Astrocyte (in vitro differentiated cells and primary cell): ENCODE measurements around the gene FA2H. TPM values are rescaled to one million over a fixed set of nuclear protein-coding genes. Genes with fewer than 3 reads are reported as not detected.

ENCODE experiments used
- DNase-seq: peaks from one replicate; pipeline ENCODE4 v3.0.0-alpha.2; 2010; ENCODE audit warnings: low read depth
- FAIRE-seq: peaks from 2 replicates; lab custom pipeline; 2011; peaks lifted over from hg19 to GRCh38; lab: Jason Lieb, UNC
- H2AFZ ChIP-seq: 2 replicates; pipeline ENCODE4 v1.6.0; 2012; ENCODE audit warnings: low read depth, low read length, inconsistent platforms
- H3K27ac ChIP-seq: 2 replicates; pipeline ENCODE4 v1.5.1; 2011; ENCODE audit warnings: low read depth, low read length, inconsistent platforms
- H3K27me3 ChIP-seq: 2 replicates; pipeline ENCODE4 v1.6.0; 2011; ENCODE audit warnings: low read length, inconsistent platforms; ENCODE audit not compliant: insufficient read depth
- H3K36me3 ChIP-seq: 2 replicates; pipeline ENCODE4 v1.5.1; 2011; ENCODE audit warnings: low read length, inconsistent platforms; ENCODE audit not compliant: insufficient read depth
- H3K4me1 ChIP-seq: 2 replicates; pipeline ENCODE4 v1.5.1; 2011; ENCODE audit warnings: low read length, inconsistent platforms; ENCODE audit not compliant: insufficient read depth
- H3K4me2 ChIP-seq: 2 replicates; pipeline ENCODE4 v1.6.0; 2012; ENCODE audit warnings: low read length, inconsistent platforms
- H3K4me3 ChIP-seq: 2 replicates; pipeline ENCODE4 v1.5.1; 2011; ENCODE audit warnings: low read depth, mild to moderate bottlenecking, low read length, inconsistent platforms; ENCODE audit not compliant: insufficient read depth
- H3K79me2 ChIP-seq: 2 replicates; pipeline ENCODE4 v1.6.0; 2012; ENCODE audit warnings: mild to moderate bottlenecking, low read length, inconsistent platforms; ENCODE audit not compliant: insufficient read depth
- H3K9ac ChIP-seq: 2 replicates; pipeline ENCODE4 v1.6.0; 2012; ENCODE audit warnings: mild to moderate bottlenecking, low read length, inconsistent platforms
- H3K9me3 ChIP-seq: 2 replicates; pipeline ENCODE4 v1.5.1; 2012; ENCODE audit warnings: low read depth, mild to moderate bottlenecking, low read length, inconsistent platforms; ENCODE audit not compliant: insufficient read depth
- H4K20me1 ChIP-seq: 2 replicates; pipeline ENCODE4 v1.6.0; 2012; ENCODE audit warnings: low read length, inconsistent platforms; ENCODE audit not compliant: insufficient read depth
- H3K27ac Mint-ChIP-seq: one replicate; pipeline ENCODE4 v1.8.0; 2021; ENCODE audit warnings: mild to moderate bottlenecking, mixed read lengths; ENCODE audit not compliant: unreplicated experiment
- H3K27me3 Mint-ChIP-seq: one replicate; pipeline ENCODE4 v1.8.0; 2021; ENCODE audit warnings: low read depth, mixed read lengths; ENCODE audit not compliant: unreplicated experiment
- H3K36me3 Mint-ChIP-seq: one replicate; pipeline ENCODE4 v1.8.0; 2021; ENCODE audit warnings: low read depth, mixed read lengths; ENCODE audit not compliant: unreplicated experiment
- H3K4me1 Mint-ChIP-seq: one replicate; pipeline ENCODE4 v1.8.0; 2021; ENCODE audit warnings: low read depth, mixed read lengths; ENCODE audit not compliant: unreplicated experiment
- H3K4me3 Mint-ChIP-seq: one replicate; pipeline ENCODE4 v1.8.0; 2021; ENCODE audit warnings: mild to moderate bottlenecking, moderate library complexity, mixed read lengths; ENCODE audit not compliant: unreplicated experiment
- H3K9me3 Mint-ChIP-seq: one replicate; pipeline ENCODE4 v1.8.0; 2021; ENCODE audit warnings: mild to moderate bottlenecking, mixed read lengths; ENCODE audit not compliant: unreplicated experiment
- CTCF ChIP-seq: IDR thresholded peaks from 2 replicates; pipeline ENCODE4 v1.5.1; 2011; ENCODE audit warnings: low read depth, mild to moderate bottlenecking, inconsistent platforms, low read length, moderate library complexity; ENCODE audit not compliant: insufficient read depth
- EZH2 ChIP-seq: IDR thresholded peaks from 2 replicates; pipeline ENCODE4 v1.6.1; 2012; ENCODE audit warnings: mild to moderate bottlenecking, low read length, inconsistent platforms; ENCODE audit not compliant: insufficient read depth
- total RNA-seq: library from RNA; stranded (reverse); gene quantifications from 2 replicates; pipeline ENCODE4 v1.2.1, GENCODE V29; 2021

The FA2H gene
- total RNA-seq, 1 donor from 2014 or later, result 0.14 TPM

- Mint-ChIP-seq H3K27ac (no peak overlapping the region), H3K9me3 (no peaks in the 10 kb centered on the region), H3K36me3 (no peaks in the 10 kb centered on the region), H3K4me1 (peaks cover 1% of the 10 kb centered on the region), H3K4me3 (peak overlapping the region; percentile 41), H3K27me3 (no peaks in the 10 kb centered on the region)
- Histone ChIP-seq H2AFZ (no peak overlapping the region), H3K79me2 (peaks cover 10% of the 10 kb centered on the region), H3K4me3 (peak overlapping the region; percentile 92), H3K27me3 (no peaks in the 10 kb centered on the region), H4K20me1 (no peaks in the 10 kb centered on the region), H3K27ac (no peak overlapping the region), H3K4me1 (peaks cover 5% of the 10 kb centered on the region), H3K9me3 (no peaks in the 10 kb centered on the region), H3K9ac (no peak overlapping the region), H3K36me3 (no peaks in the 10 kb centered on the region), H3K4me2 (peak overlapping the region; percentile 97)
- FAIRE-seq, result no peak
- TF ChIP-seq EZH2 (no peak), CTCF (no peak)
- no peak for DNase-seq
Measured at GRCh38 chr16:74699666-74700065, 75.0 kb downstream of the FA2H start.

GRCh38 chr16:74698222-74698621 lies 76.4 kb downstream of the FA2H start:
- H3K9me3 Mint-ChIP-seq, result no peaks in the 10 kb centered on the region
- Histone ChIP-seq H3K4me2 (no peak overlapping the region), H3K36me3 (no peaks in the 10 kb centered on the region), H3K27ac (no peak overlapping the region), H3K4me1 (peaks cover 5% of the 10 kb centered on the region), H4K20me1 (no peaks in the 10 kb centered on the region), H3K79me2 (peaks cover 10% of the 10 kb centered on the region), H2AFZ (no peak overlapping the region), H3K9me3 (no peaks in the 10 kb centered on the region), H3K27me3 (no peaks in the 10 kb centered on the region), H3K4me3 (no peak overlapping the region), H3K9ac (no peak overlapping the region)
- DNase-seq, result no peak
- H3K27me3 Mint-ChIP-seq, result no peaks in the 10 kb centered on the region
- no peak for FAIRE-seq
- no peak overlapping the region for H3K27ac Mint-ChIP-seq
- H3K4me3 Mint-ChIP-seq, result no peak overlapping the region
- no peak for TF ChIP-seq EZH2
- TF ChIP-seq CTCF, result no peak
- H3K36me3 Mint-ChIP-seq, result no peaks in the 10 kb centered on the region
- H3K4me1 Mint-ChIP-seq, result peaks cover 1% of the 10 kb centered on the region
